SK-N-SH treated with all-trans-retinoic acid at 6 μM for 48 hours (cell line): Measurements from ENCODE around the gene PITPNC1.

Experiments used
- ATAC-seq: fragments of 200-7000 bp; cut with Tn5 transposase; 3 replicates; pipeline ENCODE4 v1.9.1; 2020; ENCODE audit warnings: mild to moderate bottlenecking, moderate library complexity
- BACH2 ChIP-seq: fragments of 250-450 bp; sonication (Bioruptor Pico); IDR thresholded peaks from 2 replicates; pipeline ENCODE4 v1.9.0; 2021; ENCODE audit warnings: mild to moderate bottlenecking, borderline replicate concordance
- CREB5 ChIP-seq: fragments of 250-450 bp; sonication (Bioruptor Pico); IDR thresholded peaks from 2 replicates; pipeline ENCODE4 v1.5.1; 2020; ENCODE audit warnings: low read depth, mild to moderate bottlenecking, moderate library complexity
- CSDC2 ChIP-seq: fragments of 250-450 bp; sonication (Bioruptor Pico); IDR thresholded peaks from 2 replicates; pipeline ENCODE4 v1.5.0; 2020; ENCODE audit warnings: mild to moderate bottlenecking, moderate library complexity
- GLIS3 ChIP-seq: fragments of 250-450 bp; sonication (Bioruptor Pico); IDR thresholded peaks from 2 replicates; pipeline ENCODE4 v1.5.0; 2020; ENCODE audit warnings: mild to moderate bottlenecking, moderate library complexity
- OSR1 ChIP-seq: fragments of 250-450 bp; sonication (Bioruptor Pico); IDR thresholded peaks from 2 replicates; pipeline ENCODE4 v1.8.0; 2022; ENCODE audit warnings: moderate library complexity, mild to moderate bottlenecking, inconsistent platforms
- POU6F1 ChIP-seq: fragments of 250-450 bp; sonication (Bioruptor Pico); IDR thresholded peaks from 2 replicates; pipeline ENCODE4 v1.8.0; 2021; ENCODE audit warnings: low read depth, mild to moderate bottlenecking, moderate library complexity, borderline replicate concordance
- PPARA ChIP-seq: fragments of 250-450 bp; sonication (Bioruptor Pico); IDR thresholded peaks from 2 replicates; pipeline ENCODE4 v1.5.0; 2020; ENCODE audit warnings: mild to moderate bottlenecking, borderline replicate concordance
- RARB ChIP-seq: fragments of 250-450 bp; sonication (Bioruptor Pico); IDR thresholded peaks from 2 replicates; pipeline ENCODE4 v1.8.0; 2021; ENCODE audit warnings: mild to moderate bottlenecking, moderate library complexity
- TCF4 ChIP-seq: fragments of 250-450 bp; sonication (Bioruptor Pico); IDR thresholded peaks from 2 replicates; pipeline ENCODE4 v1.8.0; 2021; ENCODE audit warnings: mild to moderate bottlenecking, moderate library complexity, borderline replicate concordance
- TOX ChIP-seq: fragments of 250-450 bp; sonication (Bioruptor Pico); IDR thresholded peaks from 2 replicates; pipeline ENCODE4 v1.8.0; 2021; ENCODE audit warnings: mild to moderate bottlenecking, moderate library complexity, borderline replicate concordance
- TSHZ2 ChIP-seq: fragments of 250-450 bp; sonication (Bioruptor Pico); IDR thresholded peaks from 2 replicates; pipeline ENCODE4 v1.5.0; 2020; ENCODE audit warnings: mild to moderate bottlenecking, moderate library complexity
- ZC3H10 ChIP-seq: fragments of 250-450 bp; sonication (Bioruptor Pico); IDR thresholded peaks from 2 replicates; pipeline ENCODE4 v1.5.1; 2021; ENCODE audit warnings: mild to moderate bottlenecking, moderate library complexity
- ZFP3 ChIP-seq: fragments of 250-450 bp; sonication (Bioruptor Pico); IDR thresholded peaks from 2 replicates; pipeline ENCODE4 v1.5.0; 2020; ENCODE audit warnings: mild to moderate bottlenecking, moderate library complexity
- ZFP30 ChIP-seq: fragments of 450-650 bp; formaldehyde crosslinking; IDR thresholded peaks from 2 replicates; pipeline ENCODE4 v1.5.0; 2022; ENCODE audit warnings: mild to moderate bottlenecking, moderate library complexity
- ZNF565 ChIP-seq: fragments of 450-650 bp; formaldehyde crosslinking; conservative IDR thresholded peaks from 2 replicates; pipeline ENCODE4 v1.5.0; 2020; ENCODE audit warnings: low read depth, mild to moderate bottlenecking, moderate library complexity
- ZNF70 ChIP-seq: fragments of 450-650 bp; formaldehyde crosslinking; IDR thresholded peaks from 2 replicates; pipeline ENCODE4 v1.5.0; 2020; ENCODE audit warnings: mild to moderate bottlenecking, moderate library complexity
- ZNF8 ChIP-seq: fragments of 450-650 bp; formaldehyde crosslinking; IDR thresholded peaks from 2 replicates; pipeline ENCODE4 v1.5.0; 2020; ENCODE audit warnings: mild to moderate bottlenecking, moderate library complexity

Gene PITPNC1

GRCh38 chr17:67521775-67522069 lies 144.6 kb downstream of the PITPNC1 start (continued):
- TF ChIP-seq TSHZ2 (no peak), ZC3H10 (CRISPR knock-in tag) (no peak), OSR1 (CRISPR knock-in tag) (no peak), ZNF8 (CRISPR knock-in tag) (no peak)

- ATAC-seq, result no peak
- TF ChIP-seq TSHZ2, result no peak
- TF ChIP-seq, all 23 proteins: peak for 0
These were observed 146.0 kb downstream of the PITPNC1 start for GRCh38 chr17:67523101-67523500.

GRCh38 chr17:67525239-67526135 lies 148.4 kb downstream of the PITPNC1 start:
- TF ChIP-seq GLIS3 (CRISPR knock-in tag) (no peak), PPARA (CRISPR knock-in tag) (no peak), ZNF70 (CRISPR knock-in tag) (no peak), TOX (CRISPR knock-in tag) (no peak), CSDC2 (CRISPR knock-in tag) (no peak), ZFP3 (CRISPR knock-in tag) (no peak), CREB5 (CRISPR knock-in tag) (no peak), TCF4 (CRISPR knock-in tag) (no peak), RARB (CRISPR knock-in tag) (no peak), BACH2 (no peak), ZNF8 (CRISPR knock-in tag) (no peak)
- no peak for ATAC-seq

- ATAC-seq, result no peak
These were observed 149.6 kb downstream of the PITPNC1 start for GRCh38 chr17:67526700-67527099.

More at GRCh38 chr17:67526700-67527099, 149.6 kb downstream of the PITPNC1 start:
- TF ChIP-seq CREB5 (CRISPR knock-in tag) (no peak), PPARA (CRISPR knock-in tag) (no peak), ZNF8 (CRISPR knock-in tag) (no peak), ZFP30 (CRISPR knock-in tag) (no peak), ZNF70 (CRISPR knock-in tag) (no peak), ZNF565 (CRISPR knock-in tag) (no peak), CSDC2 (CRISPR knock-in tag) (no peak), POU6F1 (CRISPR knock-in tag) (no peak), RARB (CRISPR knock-in tag) (no peak), GLIS3 (CRISPR knock-in tag) (no peak)
